HFF-Myc (cell line): ENCODE results near the gene ESAM.
A peak's percentile ranks its signal among the peaks of the same experiment; 100 is the strongest.
"Not testable (repeated sequence)": the region's sequence is repeated elsewhere in the genome, so short reads cannot be mapped to it uniquely, and the experiment has no call there.

ENCODE experiments used
- DNase-seq: peaks from one replicate; pipeline ENCODE4 v3.0.0-alpha.2; 2011; ENCODE audit warnings: low read depth; ENCODE audit errors: extremely low read depth
- H3K4me3 ChIP-seq: replicated peaks from 2 replicates; pipeline ENCODE4 v1.5.1; 2011; ENCODE audit warnings: low read depth, mild to moderate bottlenecking, control low read depth, low read length
- CTCF ChIP-seq: IDR thresholded peaks from 2 replicates; pipeline ENCODE4 v1.5.1; 2012; ENCODE audit warnings: mild to moderate bottlenecking, low read depth, low read length, control low read depth; ENCODE audit errors: missing control alignments

The ESAM gene

GRCh38 chr11:124791626-124792341, 29.7 kb upstream of the ESAM start:
- TF ChIP-seq CTCF = no peak
- H3K4me3 ChIP-seq = no peak overlapping the region
- no peak for DNase-seq

- DNase-seq = no peak
These were observed 26.4 kb upstream of the ESAM start for GRCh38 chr11:124788521-124788920.

GRCh38 chr11:124784051-124784450, 22.0 kb upstream of the ESAM start:
- no peak for TF ChIP-seq CTCF
- H3K4me3 ChIP-seq = no peak overlapping the region
- no peak for DNase-seq

More at GRCh38 chr11:124788521-124788920, 26.4 kb upstream of the ESAM start:
- no peak for TF ChIP-seq CTCF
- no peak overlapping the region for H3K4me3 ChIP-seq

GRCh38 chr11:124783002-124783401, 20.9 kb upstream of the ESAM start:
- no peak for TF ChIP-seq CTCF
- DNase-seq = no peak
- no peak overlapping the region for H3K4me3 ChIP-seq

- no peak for DNase-seq
- no peak overlapping the region for H3K4me3 ChIP-seq
- TF ChIP-seq CTCF = no peak
These were observed 17.5 kb upstream of the ESAM start for GRCh38 chr11:124779568-124779967.

- no peak for DNase-seq
- H3K4me3 ChIP-seq = no peak overlapping the region
- TF ChIP-seq CTCF = peak; percentile 21
These were observed 16.2 kb upstream of the ESAM start for GRCh38 chr11:124778281-124778680.

GRCh38 chr11:124776865-124777645, 15.0 kb upstream of the ESAM start:
- no peak overlapping the region for H3K4me3 ChIP-seq
- no peak for TF ChIP-seq CTCF
- DNase-seq = no peak

- not testable (repeated sequence) for H3K4me3 ChIP-seq, DNase-seq
These were observed 8.9 kb upstream of the ESAM start for GRCh38 chr11:124770959-124771358.
